ENCODE measurements around the gene HNRNPL.

- peak; percentile 75 for TF ChIP-seq POLR2A (IDR thresholded peaks at IDR 0.05; ENCODE audit: low read depth, low read length)
- TF ChIP-seq POLR2AphosphoS5 (IDR thresholded peaks at IDR 0.05; ENCODE audit: low read depth, low read length) = peak; percentile 60
Measured at GRCh38 chr19:38838208-38838985, 11.4 kb downstream of the HNRNPL start.

Data from GM12891 (cell line).